DMS53 treated with DMSO at 0.1 percent for 48 hours (cell line): Measurements from ENCODE around the gene SEC23B.

Experiments used
- DNase-seq: peaks from one replicate; lab custom pipeline; 2025; ENCODE audit not compliant: unreplicated experiment; lab: John Stamatoyannopoulos, UW

The SEC23B gene

GRCh38 chr20:18587665-18588573 is 80.2 kb downstream of the SEC23B start, which contains the start of gene DTD1:
DTD1 (plus strand) TSS chr20:18588054; CDS start chr20:18588073, 19 bp downstream.
- DNase-seq = peak; percentile 64

- no peak for DNase-seq
Observed at GRCh38 chr20:18588574-18588933, 80.8 kb downstream of the SEC23B start.

GRCh38 chr20:18589941-18590674 is 82.4 kb downstream of the SEC23B start:
- DNase-seq = no peak

- no peak for DNase-seq
Observed at GRCh38 chr20:18596270-18596669, 88.5 kb downstream of the SEC23B start.

- no peak for DNase-seq
Observed at GRCh38 chr20:18609741-18610140, 102.0 kb downstream of the SEC23B start.
